ENCODE measurements around the gene TFCP2. TPM values are rescaled to one million over a fixed set of nuclear protein-coding genes. Genes with fewer than 3 reads are reported as not detected.

TFCP2 gene
- polyA plus RNA-seq (2012; ENCODE audit: insufficient read length, low read depth): 19.1 TPM

DNA sequence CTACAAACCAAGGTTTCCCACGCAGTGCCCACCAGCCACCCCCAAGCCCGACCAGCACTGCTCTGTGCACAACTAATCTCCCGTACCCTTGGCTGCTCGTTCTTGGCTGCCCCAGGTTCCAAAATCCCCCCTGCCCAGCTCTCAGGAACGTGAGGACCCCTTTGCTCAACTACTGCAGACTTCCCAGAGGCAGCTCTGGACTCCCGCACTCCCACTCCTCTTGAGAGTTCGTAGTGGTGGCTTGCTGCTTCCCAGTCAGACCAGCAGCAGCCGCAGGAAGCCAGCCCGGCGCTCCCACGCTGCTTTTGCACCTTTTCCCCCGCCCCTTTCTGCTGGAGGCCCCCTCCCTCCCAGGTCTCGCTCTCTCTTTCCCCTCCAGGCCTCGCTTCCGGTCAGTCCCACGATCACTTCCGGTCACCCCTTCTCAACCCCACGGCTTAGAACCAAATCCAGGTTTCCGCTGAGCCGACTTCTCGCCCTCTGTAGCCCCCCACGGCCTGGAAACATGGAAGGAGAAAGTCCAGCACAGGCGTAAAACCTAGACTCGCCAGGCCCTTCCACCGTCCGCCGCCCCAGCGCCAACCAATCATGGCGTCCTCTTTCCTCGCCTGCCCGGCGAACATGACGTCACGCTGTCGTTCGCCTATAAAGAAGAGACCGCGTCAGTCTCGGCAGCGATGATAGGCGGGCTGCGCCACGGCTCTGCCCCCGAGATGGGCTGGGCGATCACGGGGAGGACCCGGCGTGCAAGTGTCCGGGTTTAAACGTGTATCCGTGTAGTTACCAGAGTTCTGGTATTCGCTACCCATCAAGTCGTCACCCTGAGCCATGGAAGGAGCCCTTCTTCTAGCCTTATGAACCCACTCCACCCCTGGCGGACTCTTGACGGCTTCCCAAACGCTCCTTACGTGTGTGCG lies at the start of gene TFCP2:
Gene TFCP2, minus strand, starts transcription at position 621 of the 917 bp plus-strand sequence. CDS start 713 bp downstream, outside the sequence.
- TF ChIP-seq SIN3A (IDR thresholded peaks at IDR 0.05; ENCODE audit: borderline replicate concordance, insufficient read depth, low read length) (no peak; the same call in 1 of the 2 replicates), FOXP2 (optimal IDR thresholded peaks at IDR 0.05; ENCODE audit: borderline replicate concordance, extremely low read depth, extremely low read length, insufficient read depth) (peak; percentile 8), TAF1 (IDR thresholded peaks at IDR 0.05; ENCODE audit: borderline replicate concordance, insufficient read depth, low read length) (peak; percentile 71), POLR2AphosphoS5 (IDR thresholded peaks at IDR 0.05; ENCODE audit: low read depth, low read length) (peak; percentile 72)
- TF ChIP-seq, protein P1, sequence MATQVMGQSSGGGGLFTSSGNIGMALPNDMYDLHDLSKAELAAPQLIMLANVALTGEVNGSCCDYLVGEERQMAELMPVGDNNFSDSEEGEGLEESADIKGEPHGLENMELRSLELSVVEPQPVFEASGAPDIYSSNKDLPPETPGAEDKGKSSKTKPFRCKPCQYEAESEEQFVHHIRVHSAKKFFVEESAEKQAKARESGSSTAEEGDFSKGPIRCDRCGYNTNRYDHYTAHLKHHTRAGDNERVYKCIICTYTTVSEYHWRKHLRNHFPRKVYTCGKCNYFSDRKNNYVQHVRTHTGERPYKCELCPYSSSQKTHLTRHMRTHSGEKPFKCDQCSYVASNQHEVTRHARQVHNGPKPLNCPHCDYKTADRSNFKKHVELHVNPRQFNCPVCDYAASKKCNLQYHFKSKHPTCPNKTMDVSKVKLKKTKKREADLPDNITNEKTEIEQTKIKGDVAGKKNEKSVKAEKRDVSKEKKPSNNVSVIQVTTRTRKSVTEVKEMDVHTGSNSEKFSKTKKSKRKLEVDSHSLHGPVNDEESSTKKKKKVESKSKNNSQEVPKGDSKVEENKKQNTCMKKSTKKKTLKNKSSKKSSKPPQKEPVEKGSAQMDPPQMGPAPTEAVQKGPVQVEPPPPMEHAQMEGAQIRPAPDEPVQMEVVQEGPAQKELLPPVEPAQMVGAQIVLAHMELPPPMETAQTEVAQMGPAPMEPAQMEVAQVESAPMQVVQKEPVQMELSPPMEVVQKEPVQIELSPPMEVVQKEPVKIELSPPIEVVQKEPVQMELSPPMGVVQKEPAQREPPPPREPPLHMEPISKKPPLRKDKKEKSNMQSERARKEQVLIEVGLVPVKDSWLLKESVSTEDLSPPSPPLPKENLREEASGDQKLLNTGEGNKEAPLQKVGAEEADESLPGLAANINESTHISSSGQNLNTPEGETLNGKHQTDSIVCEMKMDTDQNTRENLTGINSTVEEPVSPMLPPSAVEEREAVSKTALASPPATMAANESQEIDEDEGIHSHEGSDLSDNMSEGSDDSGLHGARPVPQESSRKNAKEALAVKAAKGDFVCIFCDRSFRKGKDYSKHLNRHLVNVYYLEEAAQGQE (IDR thresholded peaks at IDR 0.05; ENCODE audit: insufficient read depth in 1 of 2, low read depth in 2 of 2, low read length in 2 of 2): no peak

DNA sequence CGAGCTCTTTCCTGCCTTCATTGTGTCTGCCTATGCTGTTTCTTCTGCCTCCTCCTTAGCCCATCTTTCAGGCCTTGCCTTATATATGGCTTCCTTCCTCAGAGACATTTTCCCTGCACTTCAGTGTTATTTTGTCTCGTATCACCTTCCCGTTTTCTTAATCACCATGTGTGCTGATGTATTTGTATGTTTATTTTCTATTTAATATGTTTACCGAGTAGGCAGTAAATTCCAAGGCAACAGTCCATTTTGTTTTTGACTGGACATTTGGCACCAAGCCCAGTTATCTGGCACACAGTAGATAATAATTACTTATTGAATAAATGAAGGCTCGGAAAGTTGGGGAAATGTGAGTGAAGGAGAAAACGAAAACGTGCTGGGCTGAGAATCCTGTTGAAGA lies 49.5 kb upstream of the TFCP2 start:
- TF ChIP-seq SIN3A (IDR thresholded peaks at IDR 0.05; ENCODE audit: borderline replicate concordance, insufficient read depth, low read length) (no peak), TAF1 (IDR thresholded peaks at IDR 0.05; ENCODE audit: borderline replicate concordance, insufficient read depth, low read length) (no peak), FOXP2 (optimal IDR thresholded peaks at IDR 0.05; ENCODE audit: borderline replicate concordance, extremely low read depth, extremely low read length, insufficient read depth) (no peak), POLR2AphosphoS5 (IDR thresholded peaks at IDR 0.05; ENCODE audit: low read depth, low read length) (no peak)
- TF ChIP-seq, protein P1 (IDR thresholded peaks at IDR 0.05; ENCODE audit: insufficient read depth in 1 of 2, low read depth in 2 of 2, low read length in 2 of 2): no peak

DNA sequence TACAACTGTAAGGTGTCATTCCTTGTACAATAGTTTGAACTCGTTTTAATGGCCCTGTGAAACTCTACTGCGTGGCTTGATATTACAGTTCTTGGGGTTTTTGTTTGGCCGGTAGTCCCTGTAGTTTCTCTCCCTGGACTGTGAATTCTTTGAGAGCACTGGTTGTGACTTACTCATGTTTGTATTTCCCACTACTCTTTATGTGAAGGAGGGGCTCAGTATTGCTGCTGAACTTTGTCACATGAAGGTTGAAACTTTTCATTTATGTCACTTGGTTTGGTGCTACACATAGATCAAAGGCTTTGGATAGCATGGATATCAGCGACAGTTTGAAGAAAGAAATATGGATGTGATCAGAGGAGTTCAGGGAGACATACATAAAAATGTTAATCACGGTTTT lies 46.4 kb upstream of the TFCP2 start:
- TF ChIP-seq SIN3A (IDR thresholded peaks at IDR 0.05; ENCODE audit: borderline replicate concordance, insufficient read depth, low read length): no peak
- no peak for TF ChIP-seq FOXP2 (optimal IDR thresholded peaks at IDR 0.05; ENCODE audit: borderline replicate concordance, extremely low read depth, extremely low read length, insufficient read depth)
- no peak for TF ChIP-seq TAF1 (IDR thresholded peaks at IDR 0.05; ENCODE audit: borderline replicate concordance, insufficient read depth, low read length)
- TF ChIP-seq, protein P1 (IDR thresholded peaks at IDR 0.05; ENCODE audit: insufficient read depth in 1 of 2, low read depth in 2 of 2, low read length in 2 of 2): no peak
- TF ChIP-seq POLR2AphosphoS5 (IDR thresholded peaks at IDR 0.05; ENCODE audit: low read depth, low read length): no peak

DNA sequence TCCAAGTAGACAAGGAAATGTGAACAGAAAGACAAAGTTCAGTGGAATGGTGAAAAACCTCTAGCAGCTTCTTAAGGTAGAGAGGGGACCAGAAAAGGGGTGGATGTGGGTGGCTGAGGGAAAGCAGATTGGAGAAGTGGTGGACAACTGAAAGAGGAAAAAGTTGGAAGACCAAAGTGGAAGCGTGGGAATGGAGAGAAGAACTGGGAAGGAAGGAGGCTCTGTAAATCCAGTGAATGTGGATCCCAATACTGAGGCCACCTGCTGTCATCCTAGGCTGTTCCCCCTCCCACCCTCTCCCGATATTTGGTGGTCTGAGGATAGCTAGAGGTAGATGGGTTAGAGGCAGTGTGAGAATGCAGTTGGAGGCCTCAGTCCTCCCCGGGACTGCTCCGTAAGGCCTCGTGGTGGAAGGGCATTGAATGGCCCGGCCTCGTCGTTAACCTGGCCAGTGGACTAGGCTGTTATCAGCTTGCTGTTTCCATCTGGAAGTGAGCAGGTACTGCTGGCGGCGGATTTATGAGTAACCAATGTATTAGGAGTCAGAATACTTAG lies 45.7 kb upstream of the TFCP2 start:
- no peak for TF ChIP-seq TAF1 (IDR thresholded peaks at IDR 0.05; ENCODE audit: borderline replicate concordance, insufficient read depth, low read length)
- TF ChIP-seq, protein P1 (IDR thresholded peaks at IDR 0.05; ENCODE audit: insufficient read depth in 1 of 2, low read depth in 2 of 2, low read length in 2 of 2): no peak
- TF ChIP-seq SIN3A (IDR thresholded peaks at IDR 0.05; ENCODE audit: borderline replicate concordance, insufficient read depth, low read length): no peak
- no peak for TF ChIP-seq POLR2AphosphoS5 (IDR thresholded peaks at IDR 0.05; ENCODE audit: low read depth, low read length)
- TF ChIP-seq FOXP2 (optimal IDR thresholded peaks at IDR 0.05; ENCODE audit: borderline replicate concordance, extremely low read depth, extremely low read length, insufficient read depth): no peak

Measured in PFSK-1 (cell line).